ENCODE data around the gene CD244. TPM values are rescaled to one million over a fixed set of nuclear protein-coding genes. Genes with fewer than 3 reads are reported as not detected.

CD244 gene
- polyA plus RNA-seq, 1 donor, result 2.1 TPM

GRCh38 chr1:160863774-160864131, 1.1 kb upstream of the CD244 start:
- Histone ChIP-seq H3K4me3 (ENCODE audit: low read length) (no peak overlapping the region), H3K9me3 (ENCODE audit: control insufficient read depth, low read depth, low read length) (no peaks in the 10 kb centered on the region), H3K4me1 (ENCODE audit: control insufficient read depth, insufficient read depth, low read length) (peaks cover 25% of the 10 kb centered on the region), H3K27ac (ENCODE audit: low read length) (no peak overlapping the region), H3K27me3 (ENCODE audit: control insufficient read depth, insufficient read depth, low read length) (no peaks in the 10 kb centered on the region), H3K36me3 (ENCODE audit: control insufficient read depth, insufficient read depth, low read length) (no peaks in the 10 kb centered on the region)
- WGBS (ENCODE audit: insufficient coverage, low lambda C conversion rate), result 100% methylated on average over 1 of the region's 4 CpGs
- no peak for DNase-seq

GRCh38 chr1:160863061-160863773, 530 bp upstream of the CD244 start:
- 77% methylated on average over 1 of the region's 11 CpGs for WGBS (ENCODE audit: insufficient coverage, low lambda C conversion rate)
- H3K27me3 ChIP-seq (ENCODE audit: control insufficient read depth, insufficient read depth, low read length), result no peaks in the 10 kb centered on the region
- DNase-seq, result no peak
- H3K9me3 ChIP-seq (ENCODE audit: control insufficient read depth, low read depth, low read length), result no peaks in the 10 kb centered on the region
- H3K4me1 ChIP-seq (ENCODE audit: control insufficient read depth, insufficient read depth, low read length), result peaks cover 27% of the 10 kb centered on the region
- H3K27ac ChIP-seq (ENCODE audit: low read length), result no peak overlapping the region
- no peaks in the 10 kb centered on the region for H3K36me3 ChIP-seq (ENCODE audit: control insufficient read depth, insufficient read depth, low read length)
- no peak overlapping the region for H3K4me3 ChIP-seq (ENCODE audit: low read length)

- Histone ChIP-seq H3K9me3 (ENCODE audit: control insufficient read depth, low read depth, low read length) (no peaks in the 10 kb centered on the region), H3K4me3 (ENCODE audit: low read length) (no peak overlapping the region), H3K27me3 (ENCODE audit: control insufficient read depth, insufficient read depth, low read length) (no peaks in the 10 kb centered on the region), H3K4me1 (ENCODE audit: control insufficient read depth, insufficient read depth, low read length) (peaks cover 17% of the 10 kb centered on the region), H3K27ac (ENCODE audit: low read length) (no peak overlapping the region), H3K36me3 (ENCODE audit: control insufficient read depth, insufficient read depth, low read length) (no peaks in the 10 kb centered on the region)
- WGBS (ENCODE audit: insufficient coverage, low lambda C conversion rate), result no CpG with 5 or more reads among the region's 5 CpGs
- no peak for DNase-seq
Observed at GRCh38 chr1:160860840-160861505, 1.7 kb downstream of the CD244 start.

GRCh38 chr1:160859166-160859565, 3.5 kb downstream of the CD244 start:
- no peaks in the 10 kb centered on the region for H3K9me3 ChIP-seq (ENCODE audit: control insufficient read depth, low read depth, low read length)
- peaks cover 6% of the 10 kb centered on the region for H3K4me1 ChIP-seq (ENCODE audit: control insufficient read depth, insufficient read depth, low read length)
- H3K27me3 ChIP-seq (ENCODE audit: control insufficient read depth, insufficient read depth, low read length), result no peaks in the 10 kb centered on the region
- no peak overlapping the region for H3K27ac ChIP-seq (ENCODE audit: low read length)
- H3K4me3 ChIP-seq (ENCODE audit: low read length), result no peak overlapping the region
- no peaks in the 10 kb centered on the region for H3K36me3 ChIP-seq (ENCODE audit: control insufficient read depth, insufficient read depth, low read length)
- WGBS (ENCODE audit: insufficient coverage, low lambda C conversion rate), result 100% methylated on average over 1 of the region's 5 CpGs
- no peak for DNase-seq

GRCh38 chr1:160858507-160858906, 4.2 kb downstream of the CD244 start:
- Histone ChIP-seq H3K27me3 (ENCODE audit: control insufficient read depth, insufficient read depth, low read length) (no peaks in the 10 kb centered on the region), H3K9me3 (ENCODE audit: control insufficient read depth, low read depth, low read length) (no peaks in the 10 kb centered on the region), H3K4me3 (ENCODE audit: low read length) (no peak overlapping the region), H3K4me1 (ENCODE audit: control insufficient read depth, insufficient read depth, low read length) (peaks cover 6% of the 10 kb centered on the region), H3K27ac (ENCODE audit: low read length) (no peak overlapping the region), H3K36me3 (ENCODE audit: control insufficient read depth, insufficient read depth, low read length) (no peaks in the 10 kb centered on the region)
- no peak for DNase-seq
- no CpG with 5 or more reads among the region's 3 CpGs for WGBS (ENCODE audit: insufficient coverage, low lambda C conversion rate)

- WGBS (ENCODE audit: insufficient coverage, low lambda C conversion rate), result no CpG with 5 or more reads among the region's 4 CpGs
- DNase-seq, result peak; percentile 56 to 84
- peaks cover 6% of the 10 kb centered on the region for H3K4me1 ChIP-seq (ENCODE audit: control insufficient read depth, insufficient read depth, low read length)
- H3K4me3 ChIP-seq (ENCODE audit: low read length), result no peak overlapping the region
- no peaks in the 10 kb centered on the region for H3K9me3 ChIP-seq (ENCODE audit: control insufficient read depth, low read depth, low read length)
- H3K27ac ChIP-seq (ENCODE audit: low read length), result no peak overlapping the region
- no peaks in the 10 kb centered on the region for H3K36me3 ChIP-seq (ENCODE audit: control insufficient read depth, insufficient read depth, low read length)
- no peaks in the 10 kb centered on the region for H3K27me3 ChIP-seq (ENCODE audit: control insufficient read depth, insufficient read depth, low read length)
Observed at GRCh38 chr1:160858097-160858496, 4.6 kb downstream of the CD244 start.

- no peak overlapping the region for H3K27ac ChIP-seq (ENCODE audit: low read length)
- no peaks in the 10 kb centered on the region for H3K9me3 ChIP-seq (ENCODE audit: control insufficient read depth, low read depth, low read length)
- WGBS (ENCODE audit: insufficient coverage, low lambda C conversion rate), result no CpG with 5 or more reads among the region's 9 CpGs
- H3K4me1 ChIP-seq (ENCODE audit: control insufficient read depth, insufficient read depth, low read length), result peaks cover 10% of the 10 kb centered on the region
- no peak overlapping the region for H3K4me3 ChIP-seq (ENCODE audit: low read length)
- no peak for DNase-seq
- no peaks in the 10 kb centered on the region for H3K36me3 ChIP-seq (ENCODE audit: control insufficient read depth, insufficient read depth, low read length)
- H3K27me3 ChIP-seq (ENCODE audit: control insufficient read depth, insufficient read depth, low read length), result no peaks in the 10 kb centered on the region
Observed at GRCh38 chr1:160855181-160855981, 7.3 kb downstream of the CD244 start.

GRCh38 chr1:160853754-160854153, 8.9 kb downstream of the CD244 start:
- no peaks in the 10 kb centered on the region for H3K36me3 ChIP-seq (ENCODE audit: control insufficient read depth, insufficient read depth, low read length)
- WGBS (ENCODE audit: insufficient coverage, low lambda C conversion rate), result 100% methylated on average over 1 of the region's 2 CpGs
- H3K4me3 ChIP-seq (ENCODE audit: low read length), result no peak overlapping the region
- no peaks in the 10 kb centered on the region for H3K27me3 ChIP-seq (ENCODE audit: control insufficient read depth, insufficient read depth, low read length)
- no peak for DNase-seq
- H3K27ac ChIP-seq (ENCODE audit: low read length), result no peak overlapping the region
- no peaks in the 10 kb centered on the region for H3K9me3 ChIP-seq (ENCODE audit: control insufficient read depth, low read depth, low read length)
- H3K4me1 ChIP-seq (ENCODE audit: control insufficient read depth, insufficient read depth, low read length), result peaks cover 11% of the 10 kb centered on the region

- no peak for DNase-seq
- Histone ChIP-seq H3K4me1 (ENCODE audit: control insufficient read depth, insufficient read depth, low read length) (peaks cover 5% of the 10 kb centered on the region), H3K9me3 (ENCODE audit: control insufficient read depth, low read depth, low read length) (no peaks in the 10 kb centered on the region), H3K27ac (ENCODE audit: low read length) (no peak overlapping the region), H3K36me3 (ENCODE audit: control insufficient read depth, insufficient read depth, low read length) (no peaks in the 10 kb centered on the region), H3K4me3 (ENCODE audit: low read length) (no peak overlapping the region), H3K27me3 (ENCODE audit: control insufficient read depth, insufficient read depth, low read length) (no peaks in the 10 kb centered on the region)
- 100% methylated on average over 2 of the region's 3 CpGs for WGBS (ENCODE audit: insufficient coverage, low lambda C conversion rate)
Observed at GRCh38 chr1:160853014-160853413, 9.7 kb downstream of the CD244 start.

- DNase-seq, result peak; percentile 43 to 80
- Histone ChIP-seq H3K4me3 (ENCODE audit: low read length) (no peak overlapping the region), H3K36me3 (ENCODE audit: control insufficient read depth, insufficient read depth, low read length) (no peaks in the 10 kb centered on the region), H3K27ac (ENCODE audit: low read length) (peak overlapping the region; percentile 46), H3K9me3 (ENCODE audit: control insufficient read depth, low read depth, low read length) (no peaks in the 10 kb centered on the region), H3K27me3 (ENCODE audit: control insufficient read depth, insufficient read depth, low read length) (no peaks in the 10 kb centered on the region), H3K4me1 (ENCODE audit: control insufficient read depth, insufficient read depth, low read length) (peaks cover 5% of the 10 kb centered on the region)
- no CpG with 5 or more reads among the region's 8 CpGs for WGBS (ENCODE audit: insufficient coverage, low lambda C conversion rate)
Observed at GRCh38 chr1:160850993-160851392, 11.7 kb downstream of the CD244 start.

All from large intestine (tissue), 3 donors.